GM12874 (cell line): ENCODE data around the gene ARHGAP10.

Experiments used
- TF ChIP-seq, protein P1 (sequence below): IDR thresholded peaks from 2 replicates; pipeline ENCODE4 v1.5.1; 2011; ENCODE audit warnings: low read depth, mild to moderate bottlenecking, control low read depth, low read length, moderate library complexity; ENCODE audit not compliant: insufficient read depth

The ARHGAP10 gene

DNA sequence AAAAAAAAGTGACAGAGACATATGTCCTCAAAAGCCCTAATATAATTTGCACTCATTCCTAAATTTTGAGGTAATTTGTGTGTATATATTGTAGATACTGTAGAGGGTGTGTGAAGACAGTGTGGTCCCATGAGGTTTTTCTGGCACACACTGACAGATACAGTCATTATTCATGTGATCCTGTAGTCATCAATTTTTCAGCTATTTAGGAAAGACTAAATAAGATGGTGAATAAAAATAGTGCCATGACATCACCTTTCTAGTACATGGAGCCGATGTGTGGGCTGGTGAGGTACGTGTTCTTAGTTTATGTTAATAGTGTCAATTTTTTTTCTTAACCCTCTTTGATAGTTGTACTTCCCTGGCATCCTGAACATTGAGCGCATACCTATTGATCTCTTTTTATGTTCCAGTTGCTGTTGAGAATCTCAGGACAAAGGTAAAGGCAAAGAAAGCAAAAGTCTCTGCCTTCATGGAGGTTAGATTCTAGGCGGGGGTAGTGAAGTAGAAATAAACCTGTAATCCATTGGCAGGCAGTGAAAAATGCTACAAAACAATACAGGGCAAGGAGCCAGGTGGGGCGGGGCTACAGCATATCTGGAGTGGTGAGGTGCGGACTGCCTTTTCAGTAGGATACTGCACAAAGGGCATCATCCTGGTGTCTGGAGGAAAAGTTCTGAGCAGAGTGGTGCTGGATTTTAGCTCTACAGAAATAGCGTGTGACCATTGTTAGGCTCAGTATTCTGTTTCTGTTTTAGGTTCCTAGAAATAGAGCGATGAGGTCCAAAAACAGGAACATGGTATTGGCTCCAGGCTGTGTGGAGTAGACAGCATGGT lies 93.8 kb downstream of the ARHGAP10 start:
- TF ChIP-seq, protein P1, sequence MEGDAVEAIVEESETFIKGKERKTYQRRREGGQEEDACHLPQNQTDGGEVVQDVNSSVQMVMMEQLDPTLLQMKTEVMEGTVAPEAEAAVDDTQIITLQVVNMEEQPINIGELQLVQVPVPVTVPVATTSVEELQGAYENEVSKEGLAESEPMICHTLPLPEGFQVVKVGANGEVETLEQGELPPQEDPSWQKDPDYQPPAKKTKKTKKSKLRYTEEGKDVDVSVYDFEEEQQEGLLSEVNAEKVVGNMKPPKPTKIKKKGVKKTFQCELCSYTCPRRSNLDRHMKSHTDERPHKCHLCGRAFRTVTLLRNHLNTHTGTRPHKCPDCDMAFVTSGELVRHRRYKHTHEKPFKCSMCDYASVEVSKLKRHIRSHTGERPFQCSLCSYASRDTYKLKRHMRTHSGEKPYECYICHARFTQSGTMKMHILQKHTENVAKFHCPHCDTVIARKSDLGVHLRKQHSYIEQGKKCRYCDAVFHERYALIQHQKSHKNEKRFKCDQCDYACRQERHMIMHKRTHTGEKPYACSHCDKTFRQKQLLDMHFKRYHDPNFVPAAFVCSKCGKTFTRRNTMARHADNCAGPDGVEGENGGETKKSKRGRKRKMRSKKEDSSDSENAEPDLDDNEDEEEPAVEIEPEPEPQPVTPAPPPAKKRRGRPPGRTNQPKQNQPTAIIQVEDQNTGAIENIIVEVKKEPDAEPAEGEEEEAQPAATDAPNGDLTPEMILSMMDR, result no peak

- TF ChIP-seq, protein P1, result no peak
These were observed 94.4 kb downstream of the ARHGAP10 start for GRCh38 chr4:147826288-147826646.

GRCh38 chr4:147828331-147828905 lies 96.5 kb downstream of the ARHGAP10 start:
- TF ChIP-seq, protein P1, result no peak

GRCh38 chr4:147829401-147830101 lies 97.7 kb downstream of the ARHGAP10 start:
- TF ChIP-seq, protein P1, result no peak

DNA sequence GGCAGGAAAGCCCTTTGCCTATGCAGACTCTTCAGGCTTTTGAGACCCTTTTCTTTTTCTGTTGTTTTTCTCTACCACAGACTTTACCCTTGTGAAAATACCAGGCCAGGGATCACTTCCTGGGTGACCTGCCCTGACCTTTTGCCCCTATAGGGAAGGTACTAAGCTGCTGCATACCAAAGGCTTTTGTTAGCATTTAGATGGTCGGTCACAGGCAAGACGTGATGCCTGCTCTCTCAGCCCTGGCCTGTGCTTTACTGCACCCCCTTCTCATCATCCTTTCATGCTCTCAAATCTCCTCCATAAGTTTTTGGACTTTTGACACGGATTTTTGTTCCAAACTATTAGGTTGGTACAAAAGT lies 98.2 kb downstream of the ARHGAP10 start:
- TF ChIP-seq, protein P1, result no peak

DNA sequence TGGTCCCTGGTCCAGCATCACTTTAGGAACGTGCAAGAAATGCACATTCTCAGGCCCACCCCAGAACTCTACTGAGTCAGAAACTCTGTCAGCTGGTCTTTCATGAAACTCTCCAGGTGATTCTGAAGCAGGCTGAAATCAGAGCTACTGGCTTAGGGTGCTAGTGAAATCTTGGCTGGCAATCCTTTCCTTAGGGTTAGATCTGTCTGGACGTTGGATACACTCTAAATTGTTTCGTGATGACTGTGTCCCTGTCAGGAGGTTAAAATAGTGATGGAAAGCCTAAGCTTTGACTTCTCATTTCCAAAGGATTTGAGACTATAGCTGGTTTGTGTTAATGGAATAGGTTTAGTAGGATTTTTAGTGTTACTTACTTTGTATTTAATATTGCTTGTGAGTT lies 99.1 kb downstream of the ARHGAP10 start:
- TF ChIP-seq, protein P1, result no peak

DNA sequence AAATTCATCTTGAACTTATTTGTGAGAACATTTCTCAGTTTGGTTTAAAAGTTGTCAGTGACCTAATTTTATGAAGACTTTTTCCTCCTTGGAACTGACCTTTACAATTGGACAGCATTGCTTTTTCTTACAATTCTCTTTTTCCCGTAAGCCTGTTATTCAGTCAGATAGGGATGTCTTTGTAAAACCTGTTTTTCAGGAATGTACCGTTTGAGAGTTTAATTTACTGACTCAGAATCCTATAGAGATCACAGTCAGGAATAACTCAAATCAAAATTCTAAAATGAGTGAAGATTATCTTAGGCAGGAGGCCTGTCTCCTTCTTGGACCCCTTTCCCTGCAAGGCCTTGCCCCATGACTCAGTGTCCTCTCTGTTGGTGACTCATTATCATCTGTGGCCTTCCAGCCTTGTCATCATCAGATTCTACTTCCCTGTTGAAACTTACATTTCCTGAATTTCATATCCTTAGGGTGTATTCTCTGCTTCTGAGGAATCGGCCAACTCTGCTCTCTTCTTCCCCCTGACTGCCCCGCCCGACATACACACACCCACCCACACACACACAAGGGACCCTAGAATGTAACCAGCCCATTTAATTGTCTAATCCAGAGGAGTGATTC lies 99.8 kb downstream of the ARHGAP10 start:
- TF ChIP-seq, protein P1, result no peak
